Caco-2 (cell line): ENCODE data around the gene ZNF26. TPM values are rescaled to one million over a fixed set of nuclear protein-coding genes. Genes with fewer than 3 reads are reported as not detected.

Experiments used
- BruUV-seq: library from RNA; stranded (reverse); fragments of 400-500 nt; replicated peaks from 2 replicates; lab custom pipeline; 2021; lab: Mats Ljungman, UMichigan
- CTCF ChIA-PET: fragments of 300-600 bp; sonication (Branson Sonifier 250); formaldehyde crosslinking; loops from one replicate; lab custom pipeline; 2022; ENCODE audit warnings: antibody characterized with exemption; lab: Charles Lee
- POLR2A ChIA-PET: fragments of 300-600 bp; sonication (Branson Sonifier 250); formaldehyde crosslinking; loops from one replicate; lab custom pipeline; 2022; ENCODE audit warnings: antibody characterized with exemption; lab: Charles Lee
- DNase-seq, 2 experiments: peaks; one replicate each; pipeline versions ENCODE4 v3.0.0 to v3.0.0-alpha.2; 2020 to 2022
- H3K27me3 ChIP-seq: replicated peaks from 2 replicates; pipeline ENCODE4 v1.6.0; 2011; ENCODE audit warnings: low read length; ENCODE audit not compliant: control insufficient read depth, insufficient read depth
- H3K36me3 ChIP-seq: 2 replicates; pipeline ENCODE4 v1.5.1; 2011; ENCODE audit warnings: low read length; ENCODE audit not compliant: control insufficient read depth, insufficient read depth
- H3K4me1 ChIP-seq: fragments of 250-450 bp; sonication (Bioruptor Pico); 2 replicates; pipeline ENCODE4 v1.5.1; 2020; ENCODE audit warnings: mild to moderate bottlenecking
- H3K4me3 ChIP-seq: 2 replicates; pipeline ENCODE4 v1.5.1; 2011; ENCODE audit warnings: low read depth, mild to moderate bottlenecking, control low read depth, low read length
- H3K9me3 ChIP-seq: fragments of 250-450 bp; sonication (Bioruptor Pico); 2 replicates; pipeline ENCODE4 v1.5.1; 2020; ENCODE audit warnings: mild to moderate bottlenecking, moderate library complexity
- H3K27ac Mint-ChIP-seq: one replicate; pipeline ENCODE4 v1.8.0; 2022; ENCODE audit warnings: mixed read lengths; ENCODE audit not compliant: unreplicated experiment
- H3K27me3 Mint-ChIP-seq: one replicate; pipeline ENCODE4 v1.8.0; 2022; ENCODE audit warnings: mixed read lengths; ENCODE audit not compliant: insufficient read depth, unreplicated experiment
- H3K36me3 Mint-ChIP-seq: one replicate; pipeline ENCODE4 v1.8.0; 2022; ENCODE audit warnings: mild to moderate bottlenecking, mixed read lengths; ENCODE audit not compliant: insufficient read depth, unreplicated experiment
- H3K4me1 Mint-ChIP-seq: one replicate; pipeline ENCODE4 v1.8.0; 2022; ENCODE audit warnings: low read depth, mixed read lengths; ENCODE audit not compliant: unreplicated experiment
- H3K4me3 Mint-ChIP-seq: one replicate; pipeline ENCODE4 v1.8.0; 2022; ENCODE audit warnings: mild to moderate bottlenecking, moderate library complexity, mixed read lengths; ENCODE audit not compliant: unreplicated experiment
- H3K9me3 Mint-ChIP-seq: one replicate; pipeline ENCODE4 v1.8.0; 2022; ENCODE audit warnings: mixed read lengths; ENCODE audit not compliant: unreplicated experiment
- intact Hi-C: fragments of 100-400 bp; cut with micrococcal nuclease; formaldehyde crosslinking; loops from one replicate; pipeline ENCODE4 v1.10.0; 2022; ENCODE audit not compliant: unreplicated experiment
- total RNA-seq: library from RNA; stranded (reverse); gene quantifications from 2 replicates; pipeline ENCODE4 v1.2.3, GENCODE V29; 2022
- TF ChIP-seq, protein P1 (sequence below), 2 experiments: fragments of 200-600 bp in 1 of 2; IDR thresholded peaks; 1 replicate in 1 of 2; 2 replicates in 1 of 2; pipeline versions ENCODE4 v1.5.1 to v1.8.0; 2011 to 2022; ENCODE audit warnings: antibody characterized with exemption in 1 of 2, control low read depth in 1 of 2, inconsistent platforms in 1 of 2, low read depth in 1 of 2, low read length in 1 of 2, mild to moderate bottlenecking in 1 of 2, moderate library complexity in 1 of 2; ENCODE audit not compliant: insufficient read depth in 1 of 2, severe bottlenecking in 1 of 2, unreplicated experiment in 1 of 2

Gene ZNF26
- total RNA-seq, 1 experiment from 2014 or later: 17.8 TPM

GRCh38 chr12:133038118-133038709 lies 52.0 kb downstream of the ZNF26 start:
- POLR2A ChIA-PET: interaction anchor here (0.6 to 1.1 kb wide), 3 partner anchors 42 to 151 kb away, joined by 3 to 14 read pairs (median 3); partner anchors contain the start of gene CHFR
- no TSS peak for BruUV-seq
- H3K9me3 ChIP-seq: peaks cover 25% of the 10 kb centered on the region

DNA sequence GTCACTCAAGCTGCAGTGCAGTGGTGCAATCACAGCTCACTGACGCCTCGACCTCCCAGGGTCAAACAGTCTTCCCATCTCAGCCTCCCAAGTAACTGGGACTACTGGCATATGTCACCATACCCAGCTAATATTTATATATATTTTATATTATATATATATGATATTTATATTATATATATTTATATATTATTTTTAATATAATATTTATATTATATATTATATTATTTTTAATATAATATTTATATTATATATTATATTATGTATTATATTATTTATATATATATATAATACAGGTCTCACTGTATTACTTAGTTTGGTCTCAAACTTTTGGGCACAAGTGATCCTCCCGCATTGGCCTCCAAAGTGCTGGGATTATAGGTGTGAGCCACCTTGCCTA lies 60.5 kb downstream of the ZNF26 start:
- Mint-ChIP-seq H3K4me1 (no peaks in the 10 kb centered on the region), H3K27ac (no peak overlapping the region), H3K27me3 (no peaks in the 10 kb centered on the region), H3K36me3 (peaks cover 98% of the 10 kb centered on the region), H3K4me3 (no peak overlapping the region), H3K9me3 (peaks cover 75% of the 10 kb centered on the region)
- BruUV-seq: no TSS peak
- H3K4me3 ChIP-seq: no peak overlapping the region
- TF ChIP-seq, protein P1, sequence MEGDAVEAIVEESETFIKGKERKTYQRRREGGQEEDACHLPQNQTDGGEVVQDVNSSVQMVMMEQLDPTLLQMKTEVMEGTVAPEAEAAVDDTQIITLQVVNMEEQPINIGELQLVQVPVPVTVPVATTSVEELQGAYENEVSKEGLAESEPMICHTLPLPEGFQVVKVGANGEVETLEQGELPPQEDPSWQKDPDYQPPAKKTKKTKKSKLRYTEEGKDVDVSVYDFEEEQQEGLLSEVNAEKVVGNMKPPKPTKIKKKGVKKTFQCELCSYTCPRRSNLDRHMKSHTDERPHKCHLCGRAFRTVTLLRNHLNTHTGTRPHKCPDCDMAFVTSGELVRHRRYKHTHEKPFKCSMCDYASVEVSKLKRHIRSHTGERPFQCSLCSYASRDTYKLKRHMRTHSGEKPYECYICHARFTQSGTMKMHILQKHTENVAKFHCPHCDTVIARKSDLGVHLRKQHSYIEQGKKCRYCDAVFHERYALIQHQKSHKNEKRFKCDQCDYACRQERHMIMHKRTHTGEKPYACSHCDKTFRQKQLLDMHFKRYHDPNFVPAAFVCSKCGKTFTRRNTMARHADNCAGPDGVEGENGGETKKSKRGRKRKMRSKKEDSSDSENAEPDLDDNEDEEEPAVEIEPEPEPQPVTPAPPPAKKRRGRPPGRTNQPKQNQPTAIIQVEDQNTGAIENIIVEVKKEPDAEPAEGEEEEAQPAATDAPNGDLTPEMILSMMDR (IDR thresholded peaks at IDR 0.05; ENCODE audit: insufficient read depth in 1 of 2, low read depth in 1 of 2, low read length in 1 of 2, severe bottlenecking in 1 of 2, unreplicated experiment in 1 of 2): no peak
- ChIA-PET POLR2A (interaction anchor here (0.6 to 0.7 kb wide), 2 partner anchors 119 to 560 kb away, joined by 3 to 6 read pairs; no protein-coding TSS in a partner anchor), CTCF (no interaction called here)
- peaks cover 13% of the 10 kb centered on the region for H3K36me3 ChIP-seq
- H3K9me3 ChIP-seq: peaks cover 47% of the 10 kb centered on the region
- intact Hi-C loops: no loop called here
- DNase-seq: no peak
- H3K4me1 ChIP-seq: no peaks in the 10 kb centered on the region
- H3K27me3 ChIP-seq: no peaks in the 10 kb centered on the region

More at GRCh38 chr12:133038118-133038709, 52.0 kb downstream of the ZNF26 start:
- DNase-seq: no peak
- Mint-ChIP-seq H3K9me3 (peaks cover 32% of the 10 kb centered on the region), H3K27ac (peak overlapping the region; percentile 97), H3K4me3 (peak overlapping the region; percentile 90), H3K36me3 (peaks cover 43% of the 10 kb centered on the region), H3K27me3 (no peaks in the 10 kb centered on the region), H3K4me1 (no peaks in the 10 kb centered on the region)
- H3K4me1 ChIP-seq: no peaks in the 10 kb centered on the region
- peak overlapping the region; percentile 92 for H3K4me3 ChIP-seq
- TF ChIP-seq, protein P1 (IDR thresholded peaks at IDR 0.05; ENCODE audit: insufficient read depth in 1 of 2, low read depth in 1 of 2, low read length in 1 of 2, severe bottlenecking in 1 of 2, unreplicated experiment in 1 of 2): no peak
- intact Hi-C loops: no loop called here
- no peaks in the 10 kb centered on the region for H3K27me3 ChIP-seq
- CTCF ChIA-PET: no interaction called here
- H3K36me3 ChIP-seq: no peaks in the 10 kb centered on the region; the same call in 1 of the 2 replicates

- Mint-ChIP-seq H3K4me3 (no peak overlapping the region), H3K9me3 (peaks cover 43% of the 10 kb centered on the region), H3K4me1 (no peaks in the 10 kb centered on the region), H3K36me3 (peaks cover 54% of the 10 kb centered on the region), H3K27me3 (no peaks in the 10 kb centered on the region), H3K27ac (no peak overlapping the region)
- ChIA-PET CTCF (no interaction called here), POLR2A (no interaction called here)
- no peaks in the 10 kb centered on the region for H3K27me3 ChIP-seq
- intact Hi-C loops: no loop called here
- BruUV-seq: no TSS peak
- peaks cover 8% of the 10 kb centered on the region for H3K36me3 ChIP-seq
- no peaks in the 10 kb centered on the region for H3K4me1 ChIP-seq
- TF ChIP-seq, protein P1 (IDR thresholded peaks at IDR 0.05; ENCODE audit: insufficient read depth in 1 of 2, low read depth in 1 of 2, low read length in 1 of 2, severe bottlenecking in 1 of 2, unreplicated experiment in 1 of 2): no peak
- peaks cover 87% of the 10 kb centered on the region for H3K9me3 ChIP-seq
- DNase-seq: no peak
- no peak overlapping the region for H3K4me3 ChIP-seq
Measured at GRCh38 chr12:133057446-133057845, 71.3 kb downstream of the ZNF26 start.
